KMS-11 (cell line): Measurements from ENCODE around the gene RFWD3.

Experiments
- H2AFZ ChIP-seq: fragments of 200-600 bp; sonication (generic); 2 replicates; pipeline ENCODE4 v1.6.1; 2016; ENCODE audit warnings: antibody characterized with exemption, mixed run types, low read depth
- H3K27ac ChIP-seq: fragments of 200-600 bp; sonication (generic); 2 replicates; pipeline ENCODE4 v1.6.1; 2016; ENCODE audit warnings: mild to moderate bottlenecking, mixed run types
- H3K27me3 ChIP-seq: fragments of 200-600 bp; sonication (generic); 2 replicates; pipeline ENCODE4 v1.6.1; 2017; ENCODE audit warnings: mild to moderate bottlenecking, low read depth, mixed run types, moderate library complexity; ENCODE audit not compliant: insufficient read depth
- H3K36me3 ChIP-seq: fragments of 200-600 bp; sonication (generic); 2 replicates; pipeline ENCODE4 v1.6.1; 2017; ENCODE audit warnings: mild to moderate bottlenecking, mixed run types; ENCODE audit not compliant: insufficient read depth
- H3K4me1 ChIP-seq: fragments of 200-600 bp; sonication (generic); 2 replicates; pipeline ENCODE4 v1.6.1; 2016; ENCODE audit warnings: mild to moderate bottlenecking, low read depth, mixed run types; ENCODE audit not compliant: poor library complexity, severe bottlenecking
- H3K4me2 ChIP-seq: fragments of 200-600 bp; sonication (generic); 2 replicates; pipeline ENCODE4 v1.7.0; 2016; ENCODE audit warnings: mild to moderate bottlenecking, mixed run types
- H3K4me3 ChIP-seq: fragments of 200-600 bp; sonication (generic); IDR thresholded peaks from 2 replicates; pipeline ENCODE4 v1.6.1; 2017; ENCODE audit warnings: low read depth, low read length, mixed read lengths; ENCODE audit not compliant: insufficient read depth
- H3K79me2 ChIP-seq: fragments of 200-600 bp; sonication (generic); 2 replicates; pipeline ENCODE4 v1.6.1; 2016; ENCODE audit warnings: low read depth, mixed run types; ENCODE audit not compliant: insufficient read depth
- H3K9ac ChIP-seq: fragments of 200-600 bp; sonication (generic); 2 replicates; pipeline ENCODE4 v1.6.1; 2016; ENCODE audit warnings: mild to moderate bottlenecking, mixed run types
- H4K20me1 ChIP-seq: fragments of 200-600 bp; sonication (generic); 2 replicates; pipeline ENCODE4 v1.6.1; 2016; ENCODE audit warnings: mild to moderate bottlenecking, mixed run types; ENCODE audit not compliant: insufficient read depth
- CTCF ChIP-seq: fragments of 200-600 bp; sonication (generic); conservative IDR thresholded peaks from 2 replicates; pipeline ENCODE4 v1.6.1; 2017; ENCODE audit warnings: low read depth, mild to moderate bottlenecking, antibody characterized with exemption, low read length, moderate library complexity, mixed read lengths

Gene RFWD3

GRCh38 chr16:74603848-74604247, 62.8 kb downstream of the RFWD3 start:
- no peak overlapping the region for H3K4me3 ChIP-seq
- TF ChIP-seq CTCF, result no peak
- no peaks in the 10 kb centered on the region for H3K36me3 ChIP-seq
- no peak overlapping the region for H3K9ac ChIP-seq
- peaks cover 7% of the 10 kb centered on the region; the same call in 1 of the 2 replicates for H4K20me1 ChIP-seq
- H2AFZ ChIP-seq, result no peak overlapping the region
- H3K4me1 ChIP-seq, result peaks cover 27% of the 10 kb centered on the region
- H3K27me3 ChIP-seq, result no peaks in the 10 kb centered on the region
- peaks cover 76% of the 10 kb centered on the region for H3K79me2 ChIP-seq
- H3K27ac ChIP-seq, result no peak overlapping the region
- peak overlapping the region; percentile 7; the same call in 1 of the 2 replicates for H3K4me2 ChIP-seq

- no peak overlapping the region for H3K4me3 ChIP-seq
- TF ChIP-seq CTCF, result no peak
- no peak overlapping the region for H2AFZ ChIP-seq
- H3K9ac ChIP-seq, result no peak overlapping the region
- H3K4me1 ChIP-seq, result peaks cover 18% of the 10 kb centered on the region
- H3K79me2 ChIP-seq, result peaks cover 98% of the 10 kb centered on the region
- no peaks in the 10 kb centered on the region for H3K36me3 ChIP-seq
- H3K4me2 ChIP-seq, result no peak overlapping the region
- no peaks in the 10 kb centered on the region for H3K27me3 ChIP-seq
- H3K27ac ChIP-seq, result no peak overlapping the region
- peaks cover 7% of the 10 kb centered on the region; the same call in 1 of the 2 replicates for H4K20me1 ChIP-seq
Measured at GRCh38 chr16:74601126-74601871, 65.4 kb downstream of the RFWD3 start.

GRCh38 chr16:74596586-74596985, 70.1 kb downstream of the RFWD3 start:
- Histone ChIP-seq H3K9ac (no peak overlapping the region), H3K4me1 (no peaks in the 10 kb centered on the region), H3K4me3 (no peak overlapping the region), H3K36me3 (no peaks in the 10 kb centered on the region), H3K27ac (no peak overlapping the region), H4K20me1 (peaks cover 2% of the 10 kb centered on the region; the same call in 1 of the 2 replicates), H3K27me3 (no peaks in the 10 kb centered on the region), H3K4me2 (no peak overlapping the region), H2AFZ (no peak overlapping the region), H3K79me2 (peaks cover 96% of the 10 kb centered on the region)
- TF ChIP-seq CTCF, result no peak

GRCh38 chr16:74592847-74593246, 73.8 kb downstream of the RFWD3 start:
- Histone ChIP-seq H3K9ac (no peak overlapping the region), H4K20me1 (no peaks in the 10 kb centered on the region; the same call in 1 of the 2 replicates), H3K36me3 (no peaks in the 10 kb centered on the region), H3K4me3 (no peak overlapping the region), H3K4me2 (no peak overlapping the region), H3K79me2 (peaks cover 84% of the 10 kb centered on the region), H2AFZ (no peak overlapping the region), H3K27ac (no peak overlapping the region), H3K27me3 (no peaks in the 10 kb centered on the region), H3K4me1 (peaks cover 14% of the 10 kb centered on the region)
- TF ChIP-seq CTCF, result no peak
